Skeletal muscle tissue (tissue), 4 donors: Measurements from ENCODE around the gene AMACR. TPM values are rescaled to one million over a fixed set of nuclear protein-coding genes. Genes with fewer than 3 reads are reported as not detected.
"Not testable (repeated sequence)": the region's sequence is repeated elsewhere in the genome, so short reads cannot be mapped to it uniquely, and the experiment has no call there.

Source experiments
- H3K27ac ChIP-seq: one replicate; pipeline ENCODE4 v1.7.0; 2013; ENCODE audit warnings: mild to moderate bottlenecking, low read depth, low read length, inconsistent platforms
- H3K27me3 ChIP-seq, 3 donors: one replicate each; pipeline ENCODE4 v1.7.0; 2013; ENCODE audit warnings: low read length in 3 of 3; ENCODE audit not compliant: control insufficient read depth in 3 of 3, insufficient read depth in 3 of 3
- H3K36me3 ChIP-seq, 3 donors: one replicate each; pipeline ENCODE4 v1.7.0; 2013; ENCODE audit warnings: low read length in 3 of 3; ENCODE audit not compliant: control insufficient read depth in 3 of 3, insufficient read depth in 3 of 3
- H3K4me1 ChIP-seq, 3 donors: one replicate each; pipeline ENCODE4 v1.7.0; 2013; ENCODE audit warnings: low read length in 3 of 3, mild to moderate bottlenecking in 3 of 3; ENCODE audit not compliant: control insufficient read depth in 3 of 3, insufficient read depth in 3 of 3
- H3K4me3 ChIP-seq, 3 donors: one replicate each; pipeline ENCODE4 v1.7.0; 2013; ENCODE audit warnings: low read length in 3 of 3
- H3K9ac ChIP-seq, 3 donors: one replicate each; pipeline ENCODE4 v1.7.0; 2013; ENCODE audit warnings: low read length in 3 of 3, mild to moderate bottlenecking in 3 of 3, moderate library complexity in 2 of 3, low read depth in 1 of 3
- H3K9me3 ChIP-seq, 3 donors: one replicate each; pipeline ENCODE4 v1.7.0; 2013; ENCODE audit warnings: low read length in 3 of 3; ENCODE audit not compliant: control insufficient read depth in 3 of 3
- total RNA-seq: library from RNA; depleted of rRNA; stranded (reverse); fragments of >200 nt; gene quantifications from one replicate; pipeline ENCODE4 v1.2.3, GENCODE V29; 2014
- donor health status: Osteomylitis.

AMACR gene
- total RNA-seq, 1 donor from 2014 or later, result 4.2 TPM

GRCh38 chr5:33957577-33958150 is 50.2 kb downstream of the AMACR start:
- Histone ChIP-seq H3K4me3 (no peak overlapping the region), H3K4me1 (no peaks in the 10 kb centered on the region), H3K9me3 (peaks cover 3 to 5% (median 5%) of the 10 kb centered on the region in 3 donors), H3K36me3 (no peaks in the 10 kb centered on the region), H3K9ac (no peak overlapping the region), H3K27me3 (no peaks in the 10 kb centered on the region), H3K27ac (no peak overlapping the region)

DNA sequence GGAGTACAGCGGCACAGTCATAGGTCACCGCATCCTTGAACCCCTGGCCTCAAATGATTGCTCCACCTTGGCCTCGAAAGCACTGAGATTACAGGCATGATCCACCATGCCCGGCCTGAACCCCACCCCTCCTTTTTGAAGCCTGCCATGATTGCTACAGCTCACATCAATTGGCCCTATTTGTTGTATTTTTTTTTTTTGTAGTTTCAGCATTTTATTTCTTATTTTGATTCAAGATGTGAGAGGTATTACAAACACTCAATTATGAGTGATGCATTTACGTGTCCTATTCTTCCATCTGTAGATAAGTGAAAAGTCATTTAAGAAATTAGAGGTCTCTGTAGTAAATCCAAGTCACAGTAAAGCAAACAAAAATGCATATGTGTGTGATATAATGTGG is 55.7 kb downstream of the AMACR start:
- not testable (repeated sequence) for H3K27me3 ChIP-seq, H3K4me1 ChIP-seq, H3K9me3 ChIP-seq, H3K36me3 ChIP-seq, H3K4me3 ChIP-seq, H3K27ac ChIP-seq, H3K9ac ChIP-seq

DNA sequence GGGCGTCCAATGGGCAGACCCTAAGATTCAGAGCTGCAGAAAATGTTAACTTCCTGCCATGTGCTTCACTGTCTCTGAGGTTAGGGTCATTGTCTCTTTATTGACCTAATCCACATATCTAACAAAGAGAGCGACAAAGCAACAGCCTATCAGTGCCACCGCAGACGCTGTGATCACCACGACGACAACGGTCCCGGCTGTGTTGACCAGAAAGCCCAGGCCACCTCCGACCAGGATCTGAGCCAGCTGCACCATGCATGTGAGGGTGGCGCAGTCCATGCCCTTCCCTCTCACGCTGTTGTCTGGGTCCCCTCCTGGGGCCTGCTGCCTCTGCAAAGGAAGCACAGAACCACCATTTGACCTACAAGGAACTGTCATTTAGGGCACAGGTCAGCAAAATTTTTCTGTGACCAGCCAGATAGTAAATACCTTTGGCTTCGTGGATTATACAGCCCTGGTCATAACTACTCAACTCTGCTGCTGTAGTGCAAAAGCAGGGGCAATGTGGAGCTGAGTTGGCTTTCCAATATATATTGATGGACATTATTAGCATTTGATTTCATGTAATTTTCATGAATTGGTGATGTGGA is 63.2 kb downstream of the AMACR start:
- no peak overlapping the region for H3K4me3 ChIP-seq
- H3K9ac ChIP-seq, result no peak overlapping the region
- H3K4me1 ChIP-seq, result no peaks in the 10 kb centered on the region
- no peaks in the 10 kb centered on the region for H3K9me3 ChIP-seq
- peaks cover 7 to 20% (median 9%) of the 10 kb centered on the region in 3 donors for H3K27me3 ChIP-seq
- H3K36me3 ChIP-seq, result no peaks in the 10 kb centered on the region
- H3K27ac ChIP-seq, result no peak overlapping the region

- no peaks in the 10 kb centered on the region for H3K36me3 ChIP-seq
- peaks cover 36 to 49% (median 38%) of the 10 kb centered on the region in 3 donors for H3K27me3 ChIP-seq
- H3K27ac ChIP-seq, result no peak overlapping the region
- no peak overlapping the region for H3K4me3 ChIP-seq
- peaks cover 9 to 11% (median 11%) of the 10 kb centered on the region in 3 donors for H3K4me1 ChIP-seq
- H3K9ac ChIP-seq, result no peak overlapping the region
- H3K9me3 ChIP-seq, result no peaks in the 10 kb centered on the region
These were observed 66.8 kb downstream of the AMACR start for GRCh38 chr5:33941090-33941489.

GRCh38 chr5:33939556-33940262 is 68.1 kb downstream of the AMACR start:
- Histone ChIP-seq H3K4me1 (peaks cover 11 to 18% (median 13%) of the 10 kb centered on the region in 3 donors), H3K27me3 (peaks cover 38 to 56% (median 43%) of the 10 kb centered on the region in 3 donors), H3K9me3 (no peaks in the 10 kb centered on the region), H3K4me3 (no peak overlapping the region), H3K36me3 (no peaks in the 10 kb centered on the region), H3K9ac (no peak overlapping the region), H3K27ac (no peak overlapping the region)

DNA sequence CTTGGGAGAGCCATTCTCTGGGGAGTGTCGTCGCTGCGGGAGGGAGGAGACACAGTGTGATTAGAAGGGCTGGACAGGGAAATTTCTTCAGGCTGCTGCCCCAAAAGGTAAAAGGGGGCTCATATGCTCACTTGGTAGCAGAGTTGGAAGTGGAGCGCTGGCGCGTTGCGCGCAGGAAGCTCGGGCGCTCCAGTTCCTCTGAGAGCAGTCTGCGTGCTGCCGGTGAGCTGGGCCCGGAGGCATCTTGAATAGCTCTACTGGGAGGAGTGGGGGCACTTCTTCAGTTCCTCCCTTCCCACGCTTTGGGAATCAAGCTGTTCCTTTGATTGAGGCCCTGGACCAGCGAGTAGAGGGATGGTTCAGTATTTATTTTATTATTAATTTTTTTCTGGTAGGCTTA is 69.0 kb downstream of the AMACR start:
- no peaks in the 10 kb centered on the region for H3K36me3 ChIP-seq
- no peak overlapping the region for H3K9ac ChIP-seq
- H3K4me3 ChIP-seq, result no peak overlapping the region
- H3K9me3 ChIP-seq, result no peaks in the 10 kb centered on the region
- H3K27me3 ChIP-seq, result peaks cover 40 to 56% (median 43%) of the 10 kb centered on the region in 3 donors
- no peak overlapping the region for H3K27ac ChIP-seq
- peaks cover 11 to 18% (median 13%) of the 10 kb centered on the region in 3 donors for H3K4me1 ChIP-seq

GRCh38 chr5:33938507-33938796 is 69.4 kb downstream of the AMACR start:
- peaks cover 11 to 18% (median 13%) of the 10 kb centered on the region in 3 donors for H3K4me1 ChIP-seq
- no peaks in the 10 kb centered on the region for H3K36me3 ChIP-seq
- no peaks in the 10 kb centered on the region for H3K9me3 ChIP-seq
- peaks cover 40 to 56% (median 43%) of the 10 kb centered on the region in 3 donors for H3K27me3 ChIP-seq
- H3K4me3 ChIP-seq, result no peak overlapping the region
- no peak overlapping the region for H3K27ac ChIP-seq
- no peak overlapping the region for H3K9ac ChIP-seq

GRCh38 chr5:33937707-33938506 is 69.9 kb downstream of the AMACR start:
- Histone ChIP-seq H3K4me3 (no peak overlapping the region), H3K27ac (no peak overlapping the region), H3K9me3 (no peaks in the 10 kb centered on the region), H3K9ac (no peak overlapping the region), H3K27me3 (peaks cover 40 to 56% (median 43%) of the 10 kb centered on the region in 3 donors), H3K4me1 (peaks cover 11 to 18% (median 13%) of the 10 kb centered on the region in 3 donors), H3K36me3 (no peaks in the 10 kb centered on the region)

- H3K36me3 ChIP-seq, result no peaks in the 10 kb centered on the region
- no peak overlapping the region for H3K27ac ChIP-seq
- peaks cover 35 to 50% (median 43%) of the 10 kb centered on the region in 3 donors for H3K27me3 ChIP-seq
- H3K9me3 ChIP-seq, result no peaks in the 10 kb centered on the region
- no peak overlapping the region for H3K9ac ChIP-seq
- H3K4me1 ChIP-seq, result peaks cover 11 to 18% (median 13%) of the 10 kb centered on the region in 3 donors
- H3K4me3 ChIP-seq, result peak overlapping the region; percentile 35 to 62 (median 57)
These were observed 70.7 kb downstream of the AMACR start for GRCh38 chr5:33937017-33937706.
